H1 (cell line): Measurements from ENCODE around the gene BMAL2. TPM values are rescaled to one million over a fixed set of nuclear protein-coding genes. Genes with fewer than 3 reads are reported as not detected.

Source experiments
- CTCF ChIA-PET: fragments of 300-600 bp; sonication (Branson Sonifier 250); formaldehyde crosslinking; loops from one replicate; lab custom pipeline; 2021; ENCODE audit not compliant: partially characterized antibody; lab: Charles Lee
- POLR2A ChIA-PET: fragments of 300-600 bp; sonication (Branson Sonifier 250); formaldehyde crosslinking; loops from one replicate; lab custom pipeline; 2021; ENCODE audit warnings: inconsistent platforms; ENCODE audit not compliant: partially characterized antibody; lab: Charles Lee
- DNase-seq, 2 experiments: peaks; one replicate each; pipeline versions ENCODE4 v3.0.0 to v3.0.0-alpha.2; 2010 to 2022; ENCODE audit warnings: low spot score in 2 of 2, low read depth in 1 of 2, mixed read lengths in 1 of 2
- FAIRE-seq: peaks from 2 replicates; lab custom pipeline; 2011; peaks lifted over from hg19 to GRCh38; lab: Jason Lieb, UNC
- H2AFZ ChIP-seq: 2 replicates; pipeline ENCODE4 v1.8.1; 2012; ENCODE audit warnings: low read length, inconsistent platforms
- H2AK5ac ChIP-seq: 2 replicates; pipeline ENCODE4 v1.6.1; 2013; ENCODE audit warnings: low read depth, low read length
- H2BK120ac ChIP-seq: replicated peaks from 2 replicates; pipeline ENCODE3; 2013; ENCODE audit warnings: low read depth, low read length, inconsistent platforms
- H2BK12ac ChIP-seq: 2 replicates; pipeline ENCODE4 v1.6.1; 2013; ENCODE audit warnings: low read depth, low read length
- H2BK15ac ChIP-seq: 2 replicates; pipeline ENCODE4 v1.6.1; 2013; ENCODE audit warnings: low read length
- H2BK20ac ChIP-seq: 2 replicates; pipeline ENCODE4 v1.6.1; 2013; ENCODE audit warnings: low read length
- H2BK5ac ChIP-seq: 2 replicates; pipeline ENCODE4 v1.6.1; 2013; ENCODE audit warnings: low read depth, low read length
- H3K14ac ChIP-seq: 2 replicates; pipeline ENCODE4 v1.6.1; 2013; ENCODE audit warnings: inconsistent platforms; ENCODE audit not compliant: insufficient read length
- H3K18ac ChIP-seq: 2 replicates; pipeline ENCODE4 v1.6.1; 2013; ENCODE audit warnings: low read length; ENCODE audit errors: extremely low read depth
- H3K23ac ChIP-seq: 2 replicates; pipeline ENCODE4 v1.6.1; 2013; ENCODE audit warnings: inconsistent platforms; ENCODE audit not compliant: insufficient read length
- H3K23me2 ChIP-seq: 2 replicates; pipeline ENCODE4 v1.6.1; 2013; ENCODE audit warnings: low read depth, low read length
- H3K27ac ChIP-seq: 2 replicates; pipeline ENCODE4 v1.6.1; 2011; ENCODE audit warnings: low read depth, low read length, inconsistent platforms
- H3K27me3 ChIP-seq, 4 experiments: replicated peaks in 1 of 4; 1 replicate in 1 of 4; 2 replicates in 3 of 4; pipeline versions ENCODE4 v1.6.1 to v1.8.1; 2011 to 2013; ENCODE audit warnings: low read length in 3 of 4, mild to moderate bottlenecking in 3 of 4, inconsistent platforms in 2 of 4, mixed read lengths in 2 of 4, moderate library complexity in 1 of 4; ENCODE audit not compliant: control insufficient read depth in 3 of 4, insufficient read depth in 3 of 4; ENCODE audit errors: extremely low read depth in 1 of 4
- H3K36me3 ChIP-seq, 4 experiments: 2 replicates each; pipeline versions ENCODE4 v1.6.1 to v1.8.1; 2011 to 2013; ENCODE audit warnings: mild to moderate bottlenecking in 4 of 4, low read length in 3 of 4, moderate library complexity in 2 of 4, control low read depth in 1 of 4, inconsistent platforms in 1 of 4; ENCODE audit not compliant: insufficient read depth in 4 of 4, control insufficient read depth in 2 of 4
- H3K4ac ChIP-seq: replicated peaks from 2 replicates; pipeline ENCODE3; 2013; ENCODE audit warnings: low read length, low read depth, mixed read lengths, inconsistent platforms; ENCODE audit not compliant: insufficient read length
- H3K4me1 ChIP-seq, 4 experiments: replicated peaks in 1 of 4; 1 replicate in 1 of 4; 2 replicates in 3 of 4; pipeline versions ENCODE4 v1.6.1 to v1.8.1; 2011 to 2013; ENCODE audit warnings: low read length in 3 of 4, inconsistent platforms in 2 of 4, mixed read lengths in 1 of 4; ENCODE audit not compliant: insufficient read depth in 4 of 4, control insufficient read depth in 3 of 4
- H3K4me2 ChIP-seq, 2 experiments: 2 replicates each; pipeline versions ENCODE4 v1.6.1 to v1.8.1; 2011 to 2013; ENCODE audit warnings: low read depth in 2 of 2, low read length in 2 of 2, control low read depth in 1 of 2, inconsistent platforms in 1 of 2, mild to moderate bottlenecking in 1 of 2; ENCODE audit not compliant: insufficient read depth in 1 of 2
- H3K4me3 ChIP-seq, 4 experiments: fragments of 200-600, 300-600 bp in 1 of 4; sonication (generic), shearing (Covaris generic), sonication (Bioruptor Twin) in 1 of 4; 2 replicates each; pipeline versions ENCODE4 v1.5.1 to v1.8.1; 2011 to 2016; ENCODE audit warnings: low read length in 4 of 4, low read depth in 3 of 4, control low read depth in 2 of 4, inconsistent platforms in 2 of 4, mild to moderate bottlenecking in 2 of 4, mixed read lengths in 1 of 4, moderate library complexity in 1 of 4; ENCODE audit not compliant: insufficient read depth in 2 of 4; ENCODE audit errors: extremely low read depth in 1 of 4
- H3K56ac ChIP-seq: replicated peaks from 2 replicates; pipeline ENCODE3; 2013; ENCODE audit warnings: low read depth, mild to moderate bottlenecking, mixed read lengths, low read length, inconsistent platforms; ENCODE audit not compliant: insufficient read length
- H3K79me1 ChIP-seq: 2 replicates; pipeline ENCODE4 v1.6.1; 2013; ENCODE audit warnings: low read depth, low read length, control low read depth
- H3K79me2 ChIP-seq, 2 experiments: 2 replicates each; pipeline versions ENCODE4 v1.6.1 to v1.8.1; 2012 to 2013; ENCODE audit warnings: low read length in 2 of 2, mild to moderate bottlenecking in 2 of 2, inconsistent platforms in 1 of 2; ENCODE audit not compliant: insufficient read depth in 2 of 2, control insufficient read depth in 1 of 2
- H3K9ac ChIP-seq, 4 experiments: replicated peaks in 1 of 4; 1 replicate in 1 of 4; 2 replicates in 3 of 4; pipeline versions ENCODE4 v1.6.1 to v1.8.1; 2011 to 2013; ENCODE audit warnings: low read depth in 3 of 4, low read length in 3 of 4, control low read depth in 2 of 4, mild to moderate bottlenecking in 2 of 4, moderate library complexity in 2 of 4, inconsistent platforms in 1 of 4; ENCODE audit errors: extremely low read depth in 1 of 4
- H3K9me3 ChIP-seq, 2 experiments: 2 replicates each; pipeline versions ENCODE4 v1.6.1 to v1.8.1; 2012 to 2013; ENCODE audit warnings: mild to moderate bottlenecking in 2 of 2, moderate library complexity in 2 of 2, control low read depth in 1 of 2, inconsistent platforms in 1 of 2, low read depth in 1 of 2, low read length in 1 of 2, mixed read lengths in 1 of 2; ENCODE audit not compliant: insufficient read depth in 2 of 2
- H4K20me1 ChIP-seq, 2 experiments: replicated peaks in 1 of 2; 2 replicates each; pipeline versions ENCODE3 to v1.8.1; 2011 to 2013; ENCODE audit warnings: inconsistent platforms in 2 of 2, low read length in 2 of 2, mild to moderate bottlenecking in 1 of 2; ENCODE audit not compliant: insufficient read depth in 2 of 2, control insufficient read depth in 1 of 2
- H4K5ac ChIP-seq: 2 replicates; pipeline ENCODE4 v1.6.1; 2013; ENCODE audit warnings: low read length, low read depth, mixed read lengths, inconsistent platforms; ENCODE audit not compliant: insufficient read length
- H4K8ac ChIP-seq: 2 replicates; pipeline ENCODE4 v1.8.0; 2013; ENCODE audit warnings: mild to moderate bottlenecking, moderate library complexity, low read length, inconsistent platforms; ENCODE audit not compliant: insufficient read depth; ENCODE audit errors: extremely low read depth
- H4K91ac ChIP-seq: replicated peaks from 2 replicates; pipeline ENCODE3; 2013; ENCODE audit warnings: low read length, mixed read lengths, inconsistent platforms; ENCODE audit not compliant: insufficient read length
- ATF2 ChIP-seq: IDR thresholded peaks from 2 replicates; pipeline ENCODE4 v1.6.1; 2012; ENCODE audit warnings: low read length, inconsistent platforms
- CREB1 ChIP-seq: IDR thresholded peaks from 2 replicates; pipeline ENCODE4 v1.6.1; 2012; ENCODE audit warnings: inconsistent platforms
- E2F6 ChIP-seq: IDR thresholded peaks from 2 replicates; pipeline ENCODE4 v1.6.1; 2012; ENCODE audit warnings: inconsistent platforms
- JUND ChIP-seq: IDR thresholded peaks from 2 replicates; pipeline ENCODE4 v1.6.1; 2011; ENCODE audit warnings: mild to moderate bottlenecking, improper control_type of control experiment, low read length
- POLR2A ChIP-seq, 2 experiments: IDR thresholded peaks; 1 replicate in 1 of 2; 2 replicates in 1 of 2; pipeline ENCODE4 v1.6.1; 2011; ENCODE audit warnings: low read depth in 2 of 2, low read length in 2 of 2, mild to moderate bottlenecking in 2 of 2; ENCODE audit errors: control extremely low read depth in 1 of 2
- POU5F1 ChIP-seq: IDR thresholded peaks from 2 replicates; pipeline ENCODE4 v1.6.1; 2011; ENCODE audit warnings: low read depth, mild to moderate bottlenecking, low read length, moderate library complexity
- RFX5 ChIP-seq: IDR thresholded peaks from 2 replicates; pipeline ENCODE4 v1.6.1; 2011; ENCODE audit warnings: low read depth, low read length, improper control_type of control experiment, borderline replicate concordance
- SIX5 ChIP-seq: IDR thresholded peaks from 2 replicates; pipeline ENCODE4 v1.6.1; 2011; ENCODE audit warnings: mild to moderate bottlenecking, low read depth, low read length
- SUZ12 ChIP-seq: fragments of 200-600 bp; sonication (generic); IDR thresholded peaks from 2 replicates; pipeline ENCODE4 v1.6.1; 2012; ENCODE audit warnings: mild to moderate bottlenecking, inconsistent platforms, low read length, moderate library complexity, mixed read lengths
- TAF1 ChIP-seq: IDR thresholded peaks from 2 replicates; pipeline ENCODE4 v1.6.1; 2011; ENCODE audit warnings: mild to moderate bottlenecking, low read depth, low read length
- USF2 ChIP-seq: IDR thresholded peaks from 2 replicates; pipeline ENCODE4 v1.6.1; 2011; ENCODE audit warnings: low read length, improper control_type of control experiment
- WGBS, 2 experiments: shearing (Covaris generic) in 1 of 2; methylation state at CpG; one replicate each; pipeline versions ENCODE4 v1.1.6 to v1.1.7; 2013 to 2015; ENCODE audit warnings: low lambda C conversion rate in 2 of 2, mixed read lengths in 2 of 2, inconsistent platforms in 1 of 2, low coverage in 1 of 2, missing lambda C conversion rate in 1 of 2; ENCODE audit not compliant: insufficient replicate concordance in 2 of 2, insufficient coverage in 1 of 2, insufficient read length in 1 of 2; ENCODE audit errors: extremely low coverage in 1 of 2, missing lambda C conversion rate in 1 of 2; 5-methylcytosine and 5-hydroxymethylcytosine counted together
- polyA plus RNA-seq, 7 experiments: library from polyadenylated mRNA; depleted of rRNA in 3 of 7; stranded (reverse) in 5 of 7; unstranded in 2 of 7; fragments of >200 nt in 5 of 7; fragments of 200-250 nt in 2 of 7; gene quantifications; 1 replicate in 5 of 7; 2 replicates in 1 of 7; 4 replicates in 1 of 7; pipeline versions ENCODE4 v1.2.1 to v1.2.3, GENCODE V29; 2011 to 2013; ENCODE audit warnings: missing spikeins in 2 of 7, mixed read lengths in 2 of 7
- total RNA-seq: library from RNA; stranded (reverse); fragmentation: NEBNext Ultra II Directional; extraction: Animal tissue kit (Norgen Biotek cat#: 25700); gene quantifications from 2 replicates; pipeline ENCODE4 v1.2.1, GENCODE V29; 2021

Gene BMAL2
- total and polyA plus RNA-seq, 2 of the 8 experiments (the other 6 are each of a cell fraction or from before 2014, with no cell fraction given): 3.2 to 20.6 TPM

- Histone ChIP-seq H2BK20ac (no peak overlapping the region), H3K23me2 (no peaks in the 10 kb centered on the region), H4K5ac (no peak overlapping the region), H3K27me3 (no peaks in the 10 kb centered on the region), H3K14ac (no peak overlapping the region), H3K9me3 (no peaks in the 10 kb centered on the region), H3K4me2 (no peak overlapping the region), H3K4ac (no peak overlapping the region), H3K79me1 (no peaks in the 10 kb centered on the region), H2BK120ac (no peak overlapping the region), H4K8ac (no peak overlapping the region), H3K18ac (no peak overlapping the region), H3K79me2 (peaks cover 0 to 28% of the 10 kb centered on the region in 2 experiments; a peak in 2 of 4 replicates), H3K4me3 (no peak overlapping the region), H3K9ac (no peak overlapping the region), H3K36me3 (no peaks in the 10 kb centered on the region), H2BK15ac (no peak overlapping the region), H3K27ac (no peak overlapping the region), H3K23ac (no peak overlapping the region), H2AK5ac (no peak overlapping the region), H3K4me1 (peaks cover 0 to 12% (median 2%) of the 10 kb centered on the region in 4 experiments; a peak in 5 of 7 replicates), H4K91ac (no peak overlapping the region), H2BK5ac (no peak overlapping the region), H2BK12ac (no peak overlapping the region), H2AFZ (no peak overlapping the region), H4K20me1 (no peaks in the 10 kb centered on the region), H3K56ac (no peak overlapping the region)
- DNase-seq: no peak
- CTCF ChIA-PET: interaction anchor here (1.0 to 1.2 kb wide), 3 partner anchors 10 to 31 kb away, joined by 3 to 4 read pairs (median 3); no protein-coding TSS in a partner anchor
- POLR2A ChIA-PET: no interaction called here
- WGBS, 2 experiments: 86% methylated on average over 3 of the region's 3 CpGs; no CpG with 5 or more reads in 1 of the 2 experiments
- TF ChIP-seq CREB1: no peak
- TF ChIP-seq POU5F1: no peak
- no peak for TF ChIP-seq POLR2A (IDR thresholded peaks at IDR 0.05; ENCODE audit: control extremely low read depth in 1 of 2, low read depth in 2 of 2, low read length in 2 of 2)
- no peak for TF ChIP-seq RFX5
- no peak for TF ChIP-seq JUND
- TF ChIP-seq ATF2: no peak
- TF ChIP-seq TAF1: no peak
- no peak for TF ChIP-seq SUZ12
- TF ChIP-seq USF2: no peak
- TF ChIP-seq E2F6: no peak
- TF ChIP-seq SIX5: no peak
- FAIRE-seq: no peak
These were observed 43.2 kb upstream of the BMAL2 start for GRCh38 chr12:27289414-27289813.
